A549 (cell line): Measurements from ENCODE around the gene CTBP2. TPM values are rescaled to one million over a fixed set of nuclear protein-coding genes. Genes with fewer than 3 reads are reported as not detected.
A peak's percentile ranks its signal among the peaks of the same experiment; 100 is the strongest.

ENCODE experiments used
- ATAC-seq, 2 experiments: fragments of 200-7000 bp in 1 of 2; fragments of >200 bp in 1 of 2; cut with Nextera tagmentation in 1 of 2; cut with Tn5 transposase in 1 of 2; 3 replicates each; pipeline versions ENCODE4 v1.8.0 to v1.9.1; 2018 to 2020; ENCODE audit warnings: mild to moderate bottlenecking in 1 of 2, moderate library complexity in 1 of 2
- CTCF ChIA-PET: fragments of 300-600 bp; sonication (Branson Sonifier 250); formaldehyde crosslinking; extraction: SDS; loops from one replicate; lab custom pipeline; 2021; ENCODE audit warnings: antibody characterized with exemption, inconsistent platforms; lab: Yijun Ruan, JAX
- POLR2A ChIA-PET: fragments of 350-600 bp; formaldehyde crosslinking; extraction: SDS; loops from one replicate; lab custom pipeline; 2021; ENCODE audit warnings: antibody characterized with exemption, inconsistent platforms; lab: Yijun Ruan, JAX
- DNase-seq, 2 experiments: peaks; one replicate each; pipeline versions ENCODE4 v3.0.0 to v3.0.0-alpha.2; 2011 to 2016; ENCODE audit warnings: low read depth in 1 of 2, low spot score in 1 of 2
- FAIRE-seq: peaks from 2 replicates; lab custom pipeline; 2011; peaks lifted over from hg19 to GRCh38; lab: Jason Lieb, UNC
- H3K27ac ChIP-seq, 2 experiments: fragments of >200 bp; sonication (Bioruptor Twin); formaldehyde crosslinking; 3 replicates each; pipeline ENCODE4 v1.5.1; 2016 to 2017
- H3K4me1 ChIP-seq: fragments of >200 bp; sonication (Bioruptor Twin); formaldehyde crosslinking; 3 replicates; pipeline ENCODE4 v1.6.1; 2016
- H3K4me2 ChIP-seq: fragments of >200 bp; sonication (Bioruptor Twin); formaldehyde crosslinking; 3 replicates; pipeline ENCODE4 v1.6.1; 2016
- H3K4me3 ChIP-seq: fragments of >200 bp; sonication (Bioruptor Twin); formaldehyde crosslinking; 3 replicates; pipeline ENCODE4 v1.5.1; 2016
- H3K9me3 ChIP-seq: fragments of >200 bp; sonication (Bioruptor Twin); formaldehyde crosslinking; 3 replicates; pipeline ENCODE4 v1.6.1; 2016
- BCL3 ChIP-seq: fragments of >200 bp; sonication (Bioruptor Twin); formaldehyde crosslinking; IDR thresholded peaks from 3 replicates; pipeline ENCODE4 v1.6.1; 2016
- FOSL2 ChIP-seq, 2 experiments: fragments of 450-650 bp in 1 of 2; fragments of >200 bp in 1 of 2; sonication (Bioruptor Twin) in 1 of 2; formaldehyde crosslinking; IDR thresholded peaks; 2 replicates each; pipeline versions ENCODE4 v1.5.0 to v1.6.1; 2016 to 2020; ENCODE audit warnings: mild to moderate bottlenecking in 1 of 2, moderate library complexity in 1 of 2
- GATA3 ChIP-seq: IDR thresholded peaks from 2 replicates; pipeline ENCODE4 v1.6.1; 2012; ENCODE audit warnings: borderline replicate concordance
- KDM5A ChIP-seq: fragments of 200-600 bp; sonication (generic); IDR thresholded peaks from 2 replicates; pipeline ENCODE4 v1.6.1; 2016; ENCODE audit warnings: antibody characterized with exemption, mild to moderate bottlenecking
- PHF8 ChIP-seq: fragments of 200-600 bp; sonication (generic); IDR thresholded peaks from 2 replicates; pipeline ENCODE4 v1.6.1; 2016; ENCODE audit warnings: low read depth, mild to moderate bottlenecking, antibody characterized with exemption, moderate library complexity, borderline replicate concordance
- POLR2A ChIP-seq: IDR thresholded peaks from 2 replicates; pipeline ENCODE4 v1.6.1; 2012; ENCODE audit warnings: mild to moderate bottlenecking, low read length
- REST ChIP-seq: fragments of 200-600 bp; sonication (generic); IDR thresholded peaks from 2 replicates; pipeline ENCODE4 v1.6.1; 2016; ENCODE audit warnings: antibody characterized with exemption, mild to moderate bottlenecking, moderate library complexity
- TFCP2L1 ChIP-seq: fragments of 250-450 bp; sonication (Bioruptor Pico); IDR thresholded peaks from 2 replicates; pipeline ENCODE4 v1.5.0; 2021; ENCODE audit warnings: mild to moderate bottlenecking
- ZC3H11A ChIP-seq: fragments of 450-650 bp; IDR thresholded peaks from 2 replicates; pipeline ENCODE4 v1.6.1; 2014; ENCODE audit warnings: antibody characterized with exemption, mild to moderate bottlenecking
- WGBS: methylation state at CpG from one replicate; pipeline ENCODE4 v1.1.6; 2017; ENCODE audit errors: missing lambda C conversion rate; 5-methylcytosine and 5-hydroxymethylcytosine counted together
- polyA plus RNA-seq, 4 experiments: library from polyadenylated mRNA; depleted of rRNA in 3 of 4; stranded (reverse); fragments of >200 nt; fragmentation: RNase III in 1 of 4; extraction: RNeasy Plus Mini Kit Qiagen cat#74134 plus additional on column Dnase treatment in 1 of 4; gene quantifications; 2 replicates in 3 of 4; 3 replicates in 1 of 4; pipeline ENCODE4 v1.2.3, GENCODE V29; 2011 to 2017

CTBP2 gene
- polyA plus RNA-seq, 2 of the 4 experiments (the other 2 are of a cell fraction): 74.9 to 78.9 TPM

- DNase-seq (no peak), ATAC-seq (no peak), FAIRE-seq (no peak)
- no peaks in the 10 kb centered on the region for H3K9me3 ChIP-seq
- no peak overlapping the region for H3K4me3 ChIP-seq
- 67% methylated on average over 2 of the region's 2 CpGs for WGBS
- ChIA-PET CTCF (interaction anchor here (0.6 kb wide), 1 partner anchor 1279 kb away, joined by 3 read pairs; no protein-coding TSS in a partner anchor), POLR2A (interaction anchor here (0.6 kb wide), 1 partner anchor 18 kb away, joined by 10 read pairs; no protein-coding TSS in a partner anchor)
- TF ChIP-seq POLR2A (no peak), GATA3 (no peak), BCL3 (no peak), ZC3H11A (no peak), KDM5A (no peak)
- peaks cover 22% of the 10 kb centered on the region for H3K4me1 ChIP-seq
- no peak overlapping the region; a peak in 1 of 6 replicates for H3K27ac ChIP-seq
- H3K4me2 ChIP-seq: 0 out of 3 replicates have a peak overlapping the region, but pooled peaks have one; percentile 5
Observed at GRCh38 chr10:124944982-124945381, 215.4 kb downstream of the CTBP2 start.

GRCh38 chr10:124943301-124944092 is 216.9 kb downstream of the CTBP2 start:
- peak overlapping the region; percentile 9; the same call in 2 of the 3 replicates for H3K4me2 ChIP-seq
- DNase-seq (peak in 1 of 2 experiments; percentile 13), ATAC-seq (no peak), FAIRE-seq (no peak)
- POLR2A ChIA-PET: no interaction called here
- no peak overlapping the region for H3K27ac ChIP-seq
- TF ChIP-seq ZC3H11A: no peak
- no peak for TF ChIP-seq FOSL2 (IDR thresholded peaks at IDR 0.05)
- TF ChIP-seq FOSL2 (CRISPR knock-in tag; IDR thresholded peaks at IDR 0.05): 0 out of 2 replicates have a peak, but pooled peaks have one; percentile 10
- H3K4me1 ChIP-seq: peaks cover 22% of the 10 kb centered on the region
- CTCF ChIA-PET: interaction anchor here (1.0 to 1.4 kb wide), 2 partner anchors 11 to 24 kb away, joined by 3 read pairs; no protein-coding TSS in a partner anchor
- no peak overlapping the region for H3K4me3 ChIP-seq
- no peaks in the 10 kb centered on the region for H3K9me3 ChIP-seq
- WGBS: 84% methylated on average over 9 of the region's 9 CpGs

- no peak overlapping the region for H3K27ac ChIP-seq
Observed at GRCh38 chr10:124942317-124943169, 217.8 kb downstream of the CTBP2 start.

More at GRCh38 chr10:124942317-124943169, 217.8 kb downstream of the CTBP2 start:
- 86% methylated on average over 11 of the region's 11 CpGs for WGBS
- Histone ChIP-seq H3K4me3 (no peak overlapping the region), H3K9me3 (no peaks in the 10 kb centered on the region), H3K4me1 (peaks cover 22% of the 10 kb centered on the region), H3K4me2 (no peak overlapping the region)
- ATAC-seq (no peak), DNase-seq (no peak), FAIRE-seq (no peak)
- TF ChIP-seq REST (no peak), TFCP2L1 (CRISPR knock-in tag) (no peak), PHF8 (no peak)
- CTCF ChIA-PET: interaction anchor here (1.0 to 1.4 kb wide), 2 partner anchors 12 to 24 kb away, joined by 3 read pairs; no protein-coding TSS in a partner anchor
- POLR2A ChIA-PET: no interaction called here
